HUDEP-2 (cell line): ENCODE data around the gene RNF13.
"Not testable (repeated sequence)": the region's sequence is repeated elsewhere in the genome, so short reads cannot be mapped to it uniquely, and the experiment has no call there.

Experiments used
- DNase-seq, 76 experiments: peaks; one replicate each; lab custom pipeline; 2025; ENCODE audit not compliant: unreplicated experiment in 76 of 76; lab: John Stamatoyannopoulos, UW

The RNF13 gene

GRCh38 chr3:149943966-149944365, 131.0 kb downstream of the RNF13 start:
- DNase-seq, result not testable (repeated sequence)

- DNase-seq, result no peak
These were observed 134.2 kb downstream of the RNF13 start for GRCh38 chr3:149947231-149947630.

GRCh38 chr3:149949181-149949580, 136.2 kb downstream of the RNF13 start:
- DNase-seq, result no peak

GRCh38 chr3:149954812-149955211, 141.8 kb downstream of the RNF13 start:
- DNase-seq, result no peak

GRCh38 chr3:149955449-149955848, 142.4 kb downstream of the RNF13 start:
- DNase-seq, result no peak

- DNase-seq, result no peak
These were observed 144.5 kb downstream of the RNF13 start for GRCh38 chr3:149957361-149958125.

GRCh38 chr3:149958171-149958796, 145.3 kb downstream of the RNF13 start:
- DNase-seq, result no peak

GRCh38 chr3:149959443-149959842, 146.4 kb downstream of the RNF13 start:
- no peak for DNase-seq

GRCh38 chr3:149963485-149963884, 150.5 kb downstream of the RNF13 start:
- no peak for DNase-seq

- no peak for DNase-seq
These were observed 151.3 kb downstream of the RNF13 start for GRCh38 chr3:149964291-149964690.

- DNase-seq, result no peak
These were observed 152.3 kb downstream of the RNF13 start for GRCh38 chr3:149965278-149965677.

GRCh38 chr3:149967086-149967685, 154.2 kb downstream of the RNF13 start:
- peak in 15 of 76 experiments; percentile 2 to 44 (median 14) for DNase-seq

- no peak for DNase-seq
These were observed 155.2 kb downstream of the RNF13 start for GRCh38 chr3:149968216-149968615.

- no peak for DNase-seq
These were observed 156.3 kb downstream of the RNF13 start for GRCh38 chr3:149969110-149969939.

- peak in 20 of 76 experiments; percentile 2 to 42 (median 12) for DNase-seq
These were observed 157.1 kb downstream of the RNF13 start for GRCh38 chr3:149969940-149970715.

GRCh38 chr3:149970716-149971402, 157.8 kb downstream of the RNF13 start, which contains the start of gene PFN2:
Gene PFN2, minus strand, starts transcription at chr3:149970895. Its CDS starts 39 bp downstream, at chr3:149970856.
- peak in 7 of 76 experiments; percentile 3 to 21 (median 10) for DNase-seq

- DNase-seq, result peak in 2 of 76 experiments; percentile 2 to 7
These were observed 158.5 kb downstream of the RNF13 start for GRCh38 chr3:149971403-149972075.

- peak in 1 of 76 experiments; percentile 5 for DNase-seq
These were observed 162.9 kb downstream of the RNF13 start for GRCh38 chr3:149975919-149976318.

- DNase-seq, result no peak
These were observed 164.4 kb downstream of the RNF13 start for GRCh38 chr3:149977386-149977785.
